NCI-H1417 (cell line): ENCODE data around the gene DIS3L2.
"Not testable (repeated sequence)": the region's sequence is repeated elsewhere in the genome, so short reads cannot be mapped to it uniquely, and the experiment has no call there.

Experiments used
- DNase-seq, 3 experiments: peaks; one replicate each; lab custom pipeline; 2025; lab: John Stamatoyannopoulos, UW

Gene DIS3L2

DNA sequence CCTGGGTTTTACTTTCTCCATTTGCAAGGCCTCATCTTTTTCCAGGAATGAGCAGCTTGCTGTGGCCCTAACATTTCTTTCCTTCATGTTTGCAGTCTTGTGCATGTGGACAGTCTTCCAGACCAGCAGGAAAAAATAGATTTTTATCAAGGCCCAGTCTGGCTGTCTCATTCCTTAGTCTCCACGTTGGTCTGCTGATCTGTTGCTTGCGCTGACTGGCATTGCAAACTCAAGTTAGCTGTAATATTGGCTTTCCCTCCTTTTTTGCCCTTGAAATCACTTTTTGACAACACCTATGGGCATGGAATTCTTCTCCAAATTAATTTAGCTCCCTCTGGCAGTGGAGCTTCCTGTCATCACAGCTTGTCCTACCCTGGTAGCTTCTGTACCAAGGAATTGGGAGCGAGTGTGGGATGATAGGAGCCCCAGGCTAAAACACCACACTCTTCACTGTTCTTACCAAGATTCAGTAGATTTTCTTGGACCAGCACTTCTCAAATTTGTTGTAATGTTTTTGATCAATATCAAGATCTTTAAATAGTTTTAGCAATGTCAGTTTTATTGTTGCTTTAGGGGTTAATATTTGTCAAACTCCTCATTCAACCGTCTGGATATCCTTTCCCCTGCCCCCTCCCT, 48.2 kb downstream of the DIS3L2 start:
- no peak for DNase-seq

- peak in 1 of 3 experiments; percentile 10 for DNase-seq
These were observed 52.3 kb downstream of the DIS3L2 start for GRCh38 chr2:232013701-232014353.

GRCh38 chr2:232014681-232015080, 53.2 kb downstream of the DIS3L2 start:
- DNase-seq: no peak

DNA sequence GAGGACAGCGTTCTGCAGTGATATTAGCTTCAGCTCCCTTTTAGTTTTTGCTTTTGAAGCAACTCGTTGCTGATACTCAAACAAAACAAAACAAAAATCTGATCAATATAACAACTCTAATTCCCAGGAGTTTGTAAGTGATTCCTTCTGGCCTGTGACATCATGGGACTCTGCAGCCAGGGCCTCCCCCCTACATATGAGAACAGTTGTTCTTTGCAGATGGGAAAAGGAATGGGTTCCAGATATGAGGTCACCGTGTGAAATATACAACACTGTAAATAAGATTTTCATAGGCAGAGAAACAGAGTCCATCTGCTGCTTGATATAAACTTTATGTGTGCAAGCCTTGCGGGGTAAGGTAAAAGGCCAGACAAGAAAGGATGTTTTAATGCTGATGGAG, 56.7 kb downstream of the DIS3L2 start:
- no peak for DNase-seq

DNA sequence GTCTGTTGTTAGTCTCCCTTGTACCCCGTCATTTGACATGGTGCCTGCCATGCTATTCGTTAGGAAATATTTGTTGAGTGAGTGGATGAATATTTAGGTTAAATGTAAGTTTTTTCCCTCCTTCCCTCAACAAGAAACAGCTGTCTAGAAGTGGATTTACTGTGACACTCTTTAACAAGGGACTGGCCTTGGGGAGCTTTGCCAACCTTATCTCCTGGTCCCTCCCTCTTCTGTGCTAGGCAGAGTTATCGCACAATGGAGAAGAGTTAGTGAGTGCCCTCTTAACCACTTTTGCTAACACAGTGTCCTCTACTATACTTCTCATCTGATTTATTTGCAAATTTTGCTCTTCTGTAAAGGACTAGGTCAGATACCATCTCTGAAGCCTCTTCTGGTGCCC, 61.2 kb downstream of the DIS3L2 start:
- peak in 1 of 3 experiments; percentile 16 for DNase-seq

DNA sequence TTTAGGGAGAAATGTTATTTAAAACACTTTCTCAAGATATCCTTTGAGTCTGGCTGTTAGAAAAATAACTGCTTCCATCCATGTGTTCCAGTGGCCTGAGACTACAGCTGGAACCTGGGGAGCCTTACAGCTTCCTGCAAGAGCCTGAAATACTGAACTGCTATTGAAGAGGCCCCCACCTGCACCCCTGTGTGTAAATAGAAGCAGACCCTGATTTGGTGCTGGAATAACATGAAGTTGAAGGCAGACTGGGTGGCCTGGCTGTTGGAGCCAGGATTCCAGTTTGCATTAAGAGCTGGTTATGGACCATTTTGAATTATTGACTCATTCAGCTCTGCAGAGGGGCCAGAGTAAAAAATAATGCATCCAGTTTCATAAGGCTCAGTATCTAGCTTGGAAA, 61.9 kb downstream of the DIS3L2 start:
- DNase-seq: no peak

GRCh38 chr2:232024457-232024856, 62.9 kb downstream of the DIS3L2 start:
- DNase-seq: no peak

DNA sequence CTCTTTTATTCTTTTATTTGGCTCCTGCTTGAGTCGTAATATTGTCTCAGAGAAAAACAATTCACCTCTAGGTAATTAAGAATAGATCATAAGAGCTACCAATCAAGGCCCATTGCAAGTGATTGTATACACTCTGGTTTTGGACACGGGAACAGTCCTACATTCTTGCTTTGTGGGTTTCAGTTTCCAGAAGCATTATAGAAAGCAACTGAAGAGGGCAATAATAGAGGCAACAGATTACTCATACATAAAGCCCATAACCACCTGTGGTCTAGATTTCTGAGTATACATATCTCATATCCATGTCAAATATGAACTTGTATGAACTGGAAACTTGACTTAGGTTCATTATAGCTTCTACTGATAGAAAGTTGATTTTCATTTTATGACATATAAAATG, 65.4 kb downstream of the DIS3L2 start:
- no peak for DNase-seq

DNA sequence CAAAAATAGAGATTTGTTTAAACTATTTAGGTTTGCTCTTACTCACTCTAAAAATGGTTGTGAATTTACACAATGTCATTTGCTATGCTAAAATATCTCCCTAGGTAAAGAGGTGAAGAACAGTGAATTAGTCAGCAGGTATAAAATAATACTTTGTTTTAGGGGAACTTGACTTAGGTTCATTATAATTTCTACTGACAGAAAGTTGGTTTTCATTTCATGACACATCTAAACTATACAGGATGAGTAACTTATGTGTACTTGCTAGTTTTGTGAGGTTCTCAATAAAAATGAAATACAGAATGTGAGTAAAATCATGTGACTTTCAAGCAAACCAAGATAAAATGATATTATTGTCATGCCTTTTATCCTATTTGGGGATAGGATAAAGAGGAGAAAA, 66.0 kb downstream of the DIS3L2 start:
- DNase-seq: no peak

GRCh38 chr2:232028071-232028470, 66.6 kb downstream of the DIS3L2 start:
- no peak for DNase-seq

DNA sequence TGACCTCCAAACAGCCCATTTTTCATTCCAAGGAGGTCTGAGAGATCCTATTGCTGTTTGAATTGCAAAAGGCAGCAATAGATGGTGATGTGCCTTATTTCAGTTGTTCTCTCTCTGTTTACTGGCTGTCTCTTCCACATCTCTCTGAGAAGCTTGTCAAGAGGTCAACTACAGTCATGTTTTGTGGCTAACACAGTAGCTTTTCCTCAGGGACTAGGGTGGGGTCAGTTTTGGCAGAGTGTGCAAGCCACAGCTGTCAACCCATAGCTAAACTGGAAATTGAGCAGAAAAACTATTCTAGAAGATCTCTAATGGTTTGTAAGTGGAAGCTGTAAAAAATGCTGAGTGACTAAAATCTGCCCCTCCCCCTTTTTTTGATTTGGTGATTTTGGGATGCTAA, 67.1 kb downstream of the DIS3L2 start:
- no peak for DNase-seq

GRCh38 chr2:232029346-232029745, 67.8 kb downstream of the DIS3L2 start:
- DNase-seq: no peak

DNA sequence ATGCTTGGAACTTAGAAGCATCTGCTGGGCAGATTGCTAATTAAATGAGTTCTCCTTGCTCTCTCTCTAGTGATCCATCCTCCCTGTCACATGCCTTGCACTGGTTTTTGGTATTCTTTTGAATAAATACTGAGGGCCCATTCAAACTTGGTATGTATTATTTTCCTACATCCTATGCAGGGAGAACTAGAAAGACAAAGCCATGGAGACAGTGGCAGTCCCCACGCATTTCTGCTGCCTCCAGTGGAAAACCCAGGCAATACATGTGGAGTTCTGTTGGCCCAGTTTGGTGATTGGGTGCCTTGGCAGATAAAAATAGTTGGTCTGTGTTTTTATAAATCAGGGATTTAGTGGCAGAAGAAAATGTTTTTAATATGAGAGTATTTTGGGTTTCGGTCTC, 68.7 kb downstream of the DIS3L2 start:
- DNase-seq: no peak

DNA sequence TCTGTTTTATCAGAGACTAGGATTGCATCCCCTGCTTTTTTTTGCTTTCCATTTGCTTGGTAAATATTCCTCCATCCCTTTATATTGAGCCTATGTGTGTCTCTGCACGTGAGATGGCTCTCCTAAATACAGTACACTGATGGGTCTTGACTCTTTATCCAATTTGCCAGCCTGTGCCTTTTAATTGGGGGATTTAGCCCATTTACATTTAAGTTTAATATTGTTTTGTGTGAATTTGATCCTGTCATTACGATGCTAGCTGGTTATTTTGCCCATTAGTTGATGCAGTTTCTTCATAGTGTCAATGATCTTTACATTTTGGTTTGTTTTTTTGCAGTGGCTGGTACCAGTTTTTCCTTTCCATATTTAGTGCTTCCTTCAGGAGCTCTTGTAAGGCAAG, 73.8 kb downstream of the DIS3L2 start:
- not testable (repeated sequence) for DNase-seq

DNA sequence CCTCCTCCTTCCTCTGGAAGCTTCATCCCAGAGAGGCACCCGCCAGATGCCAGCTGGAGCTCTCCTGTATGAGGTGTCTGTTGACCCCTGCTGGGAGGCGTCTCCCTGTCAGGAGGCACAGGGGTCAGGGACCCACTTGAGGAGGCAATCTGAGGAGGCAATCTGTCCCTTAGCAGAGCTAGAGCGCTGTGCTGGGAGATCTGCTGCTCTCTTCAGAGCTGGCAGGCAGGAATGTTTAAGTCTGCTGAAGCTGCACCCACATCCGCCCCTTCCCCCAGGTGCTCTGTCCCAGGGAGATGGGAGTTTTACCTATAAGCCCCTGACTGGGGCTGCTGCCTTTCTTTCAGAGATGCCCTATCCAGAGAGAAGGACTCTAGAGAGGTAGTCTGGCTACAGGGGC, 75.4 kb downstream of the DIS3L2 start:
- DNase-seq: not testable (repeated sequence)

- no peak for DNase-seq
These were observed 76.9 kb downstream of the DIS3L2 start for GRCh38 chr2:232038251-232038880.

DNA sequence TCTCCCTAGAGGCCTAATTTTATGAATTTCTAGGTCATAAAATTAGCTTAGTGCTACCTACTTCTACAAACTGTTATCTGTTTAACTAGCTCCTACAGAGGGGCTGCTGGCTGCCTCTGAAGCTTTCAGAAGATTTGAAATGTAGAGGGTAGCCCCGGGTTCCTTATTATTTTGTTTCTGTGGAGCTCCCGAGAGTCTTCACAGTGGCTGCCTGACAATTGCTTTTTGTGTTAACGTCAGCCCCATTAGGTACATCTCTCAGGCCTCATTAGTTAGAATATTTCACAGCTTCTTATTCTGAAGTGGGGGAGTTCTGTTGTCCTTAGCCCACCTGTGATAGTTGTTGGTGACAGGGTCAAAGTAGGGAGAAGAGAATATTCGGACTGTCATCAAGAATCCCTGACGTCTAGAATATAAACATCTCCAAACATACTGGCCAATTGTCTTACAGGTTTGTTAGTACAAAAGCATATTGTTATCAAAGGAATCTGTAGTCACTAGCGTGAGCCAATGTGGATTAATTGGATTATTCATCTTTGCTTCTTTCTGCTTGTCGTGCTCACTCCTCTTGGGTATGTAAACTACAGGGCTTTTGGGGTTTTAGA, 77.5 kb downstream of the DIS3L2 start:
- DNase-seq: no peak

DNA sequence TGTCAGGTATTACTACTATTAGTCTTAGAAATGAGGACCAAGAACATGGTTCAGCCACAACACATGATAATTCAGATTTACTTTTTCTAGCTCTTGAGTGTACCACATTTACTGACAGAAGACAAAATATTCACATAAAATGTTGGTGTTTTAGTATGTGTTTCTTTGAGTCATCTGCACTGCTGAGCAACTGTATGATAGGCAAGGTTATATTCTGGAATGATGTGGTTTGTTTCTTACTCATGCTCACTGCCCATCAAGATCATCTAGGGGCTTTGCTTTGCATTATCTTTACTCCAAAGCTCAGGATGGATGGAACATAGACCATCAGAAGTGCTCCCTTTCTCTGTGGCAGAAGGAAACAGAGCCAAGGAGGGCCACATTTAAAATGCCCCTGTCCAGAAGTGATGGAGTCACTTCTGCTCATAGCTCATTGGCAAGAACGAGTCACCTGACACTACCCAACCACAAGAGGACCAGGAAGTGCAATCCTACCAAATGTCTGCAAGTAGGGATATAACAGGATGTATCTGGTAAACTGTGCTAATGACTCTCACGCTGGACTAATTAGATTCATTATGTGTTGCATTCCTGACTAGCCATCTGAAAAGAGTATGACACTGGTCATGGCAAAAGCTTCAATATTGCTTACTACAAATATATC, 81.5 kb downstream of the DIS3L2 start:
- no peak for DNase-seq

DNA sequence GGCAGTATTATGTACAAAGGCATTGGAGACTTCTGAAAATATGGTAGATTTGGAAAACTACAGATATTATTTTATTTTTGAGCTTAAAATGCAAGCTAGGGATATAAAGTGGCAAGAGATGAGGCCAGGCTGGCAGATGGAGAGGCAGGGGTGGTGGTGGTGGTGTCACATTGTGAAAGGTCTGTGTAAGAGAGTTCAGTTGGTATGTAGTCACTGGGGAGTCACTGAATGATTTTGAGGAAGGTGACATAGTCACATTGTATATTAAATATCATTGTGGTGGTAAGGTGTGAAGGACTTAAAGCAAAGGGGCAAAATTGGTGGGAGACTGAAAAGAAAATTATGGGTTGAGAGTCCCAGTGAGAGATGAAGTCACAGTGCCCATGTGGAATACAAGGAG, 82.5 kb downstream of the DIS3L2 start:
- no peak for DNase-seq

DNA sequence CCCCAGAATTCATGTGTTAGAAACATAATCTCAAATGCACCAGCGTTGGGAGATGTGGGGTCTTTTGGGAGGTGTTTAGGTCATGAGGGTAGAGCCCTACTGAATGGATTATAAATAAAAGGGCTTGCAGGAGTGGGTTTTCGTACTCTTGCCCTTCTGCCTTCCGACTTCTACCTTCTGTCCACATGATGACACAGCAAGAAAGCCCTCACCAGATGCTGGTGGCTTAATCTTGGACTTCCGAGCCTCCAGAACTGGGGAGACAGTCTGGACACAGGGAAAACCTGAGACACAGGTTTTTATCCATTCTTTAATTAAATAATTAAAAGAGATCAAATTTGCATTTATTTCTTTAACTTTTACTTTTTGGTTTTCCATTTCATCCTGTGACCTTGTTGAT, 87.8 kb downstream of the DIS3L2 start:
- DNase-seq: no peak

DNA sequence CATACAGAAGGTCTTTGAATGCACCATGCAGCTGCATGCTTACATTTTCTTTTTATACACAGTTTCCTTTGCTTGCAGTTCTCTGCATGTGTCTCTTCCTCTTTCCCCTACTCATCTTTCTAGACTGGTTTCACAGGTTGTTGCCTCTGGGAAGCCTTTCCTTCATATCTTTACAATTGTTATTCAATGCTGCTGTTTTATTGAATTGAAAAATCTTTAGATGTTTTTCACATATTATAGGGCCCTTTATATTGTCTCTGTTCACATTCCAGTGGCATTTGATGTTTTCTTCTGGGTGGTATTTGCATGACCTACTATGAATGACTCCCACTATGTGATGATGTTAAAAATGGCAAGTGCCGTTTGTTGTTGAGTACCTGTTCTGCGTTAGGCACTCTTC, 91.1 kb downstream of the DIS3L2 start:
- no peak for DNase-seq

DNA sequence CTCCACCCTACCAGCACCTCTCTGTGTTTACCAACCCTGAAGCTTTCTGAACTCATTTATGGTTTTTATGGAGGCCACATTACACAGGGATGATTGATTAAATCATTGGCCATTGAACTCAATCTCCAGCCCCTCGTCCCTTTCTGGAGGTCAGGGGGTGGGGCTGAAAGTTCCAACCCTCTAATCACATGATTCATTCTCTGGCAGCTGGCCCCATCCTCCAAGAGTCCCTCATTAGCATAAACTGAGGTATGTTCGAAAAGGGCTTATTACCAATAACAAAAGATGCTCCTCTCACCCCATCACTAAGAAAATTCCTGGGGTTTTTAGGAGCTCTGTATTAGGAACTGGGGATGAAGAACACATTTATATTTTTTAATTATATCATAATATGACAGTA, 92.3 kb downstream of the DIS3L2 start:
- no peak for DNase-seq
